HK-2 (cell line): Measurements from ENCODE around the gene PPP6R1.

Experiments
- DNase-seq: peaks from one replicate; pipeline ENCODE4 v3.0.0-alpha.2; 2018; ENCODE audit not compliant: unreplicated experiment

PPP6R1 gene

DNA sequence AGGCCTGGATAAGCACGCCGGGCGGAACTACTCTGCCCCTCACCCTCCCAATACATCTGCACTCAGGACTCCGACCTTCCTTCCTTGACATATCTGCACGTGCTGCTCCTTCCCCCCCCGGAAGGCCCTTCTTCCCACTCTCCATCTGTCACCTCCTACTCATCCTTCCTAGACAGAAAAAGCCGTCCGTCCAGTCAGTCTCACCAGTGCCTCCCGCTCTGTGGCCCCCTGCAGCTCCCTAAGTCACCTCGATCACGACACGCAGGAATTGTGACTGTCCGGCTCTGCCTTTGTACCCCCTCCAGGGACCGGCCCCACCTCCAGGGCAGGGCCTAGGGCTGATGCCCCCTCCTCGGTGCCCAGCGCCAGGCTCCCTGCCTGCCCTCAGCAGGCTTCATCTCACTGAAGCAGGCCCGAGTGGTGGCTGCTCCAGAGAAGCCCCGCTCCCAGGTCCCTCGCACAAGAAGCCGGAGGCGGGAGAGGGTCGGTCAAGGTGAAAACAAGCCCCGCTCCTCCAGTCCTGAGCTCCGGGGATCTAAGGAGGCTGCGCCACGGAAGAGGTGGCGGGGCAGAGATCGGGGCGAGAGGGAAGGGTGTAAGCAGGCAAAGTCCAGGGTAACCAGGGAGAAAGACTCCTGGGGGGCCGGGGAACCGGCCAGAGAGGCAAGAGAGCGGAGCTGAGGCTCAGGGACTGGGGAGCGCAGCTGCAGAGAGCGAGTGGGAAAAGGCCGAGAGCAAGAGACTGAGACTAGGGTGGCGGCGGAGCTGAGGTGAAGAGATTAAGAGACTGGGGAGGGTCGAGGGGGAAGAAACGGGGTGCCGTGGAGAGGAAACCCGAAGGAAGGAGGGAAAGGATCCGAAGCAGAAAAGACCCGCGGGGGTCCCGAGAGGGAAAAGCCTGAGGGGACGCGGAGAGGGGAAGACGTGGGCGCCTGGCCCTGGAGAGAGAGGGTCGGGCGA, 1.1 kb downstream of the PPP6R1 start:
- DNase-seq: peak; percentile 28

DNA sequence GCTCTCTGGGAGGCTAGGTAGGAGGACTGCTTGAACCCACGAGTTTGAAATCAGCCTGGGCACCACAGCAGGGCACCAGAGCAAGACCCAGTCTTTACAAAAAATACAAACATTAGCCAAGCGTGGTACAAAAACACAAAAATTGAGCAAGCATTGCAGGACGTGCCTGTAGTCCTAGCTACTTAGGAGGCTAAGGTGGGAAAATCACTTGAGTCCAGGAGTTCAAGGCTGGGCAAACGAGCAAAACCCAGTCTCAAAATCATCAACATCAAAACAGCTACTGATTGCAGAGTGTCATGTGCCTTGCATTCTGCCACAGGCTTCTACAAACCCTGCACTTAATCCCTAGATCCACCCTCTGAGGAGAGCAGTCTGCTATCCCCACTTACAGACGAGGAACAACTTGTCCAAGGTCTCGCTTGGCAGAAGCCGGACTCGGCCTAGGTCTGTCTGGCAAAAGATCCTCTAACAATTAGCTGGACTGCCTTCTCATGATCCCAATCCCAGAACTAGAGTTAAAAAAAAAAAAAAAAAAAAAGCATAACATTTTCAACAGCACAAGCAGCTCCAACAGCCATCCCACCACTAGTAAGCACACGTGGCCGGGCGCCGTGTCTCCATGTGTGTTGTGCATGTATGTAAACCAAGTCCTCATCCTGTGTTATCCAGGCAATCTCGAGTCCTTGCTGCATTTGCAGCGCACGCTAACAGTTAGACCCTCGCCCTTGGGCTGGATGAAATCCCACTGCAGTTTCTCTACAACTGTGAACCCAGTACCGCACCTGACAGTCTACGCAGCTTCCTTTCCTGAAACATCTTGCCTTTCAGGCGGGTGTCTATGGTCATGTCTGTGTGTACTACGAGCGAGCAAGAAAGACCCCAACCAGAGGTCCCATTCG, 2.0 kb downstream of the PPP6R1 start:
- no peak for DNase-seq

DNA sequence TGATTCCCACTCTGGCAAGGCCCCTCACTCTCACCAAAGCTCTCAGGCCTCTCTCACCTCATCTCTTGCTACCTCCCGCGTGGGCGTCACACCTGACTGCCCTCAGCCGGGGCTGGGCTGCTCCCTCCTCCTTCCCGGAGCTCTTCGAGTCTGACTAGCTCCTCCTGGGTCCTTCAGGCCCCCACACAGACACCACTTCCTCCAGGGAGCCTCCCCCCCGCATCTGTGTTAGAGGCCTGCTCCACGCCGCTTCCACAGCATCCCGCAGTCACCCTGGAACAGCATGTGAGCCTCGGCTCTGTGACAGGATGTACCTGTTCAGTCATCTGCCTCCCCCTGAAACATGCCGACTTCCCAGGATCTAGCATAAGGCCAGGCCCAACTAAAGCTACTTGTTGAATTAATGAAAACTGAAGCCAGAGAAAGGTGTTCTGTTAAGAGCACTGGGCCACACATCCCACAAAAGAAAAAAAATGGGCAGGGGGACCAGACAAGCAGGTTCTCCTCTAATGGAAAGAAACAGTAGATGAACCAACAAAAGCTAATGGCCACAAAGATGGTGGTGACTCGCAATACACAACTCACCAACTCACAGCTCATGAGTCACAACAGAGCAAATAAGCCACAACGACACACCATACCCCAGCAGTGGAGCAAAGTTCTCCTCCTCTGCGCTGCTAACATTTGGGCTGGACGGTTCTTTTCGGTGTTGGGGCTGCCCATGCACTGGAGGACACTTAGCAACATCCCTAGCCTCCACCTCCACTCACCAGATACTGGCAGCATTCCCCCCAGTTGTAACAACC, 3.0 kb downstream of the PPP6R1 start:
- DNase-seq: peak; percentile 66

DNA sequence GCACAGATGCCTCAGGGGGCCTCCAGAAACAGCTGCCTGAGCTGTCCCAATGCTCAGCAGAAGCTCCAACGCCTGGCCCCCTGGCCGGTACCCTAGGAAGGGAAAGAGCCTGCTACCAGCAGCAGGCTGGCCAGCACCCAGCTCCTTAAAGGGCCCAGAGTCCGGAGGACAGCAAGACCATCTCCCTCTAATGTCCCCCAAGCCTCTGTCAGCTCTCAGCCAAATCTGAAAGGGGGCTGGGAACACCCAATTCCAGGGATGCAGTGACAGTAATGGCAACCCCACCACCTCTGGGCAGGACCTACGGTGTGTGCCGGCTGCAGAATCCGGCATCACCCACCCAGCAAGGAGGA, 4.2 kb downstream of the PPP6R1 start:
- no peak for DNase-seq

DNA sequence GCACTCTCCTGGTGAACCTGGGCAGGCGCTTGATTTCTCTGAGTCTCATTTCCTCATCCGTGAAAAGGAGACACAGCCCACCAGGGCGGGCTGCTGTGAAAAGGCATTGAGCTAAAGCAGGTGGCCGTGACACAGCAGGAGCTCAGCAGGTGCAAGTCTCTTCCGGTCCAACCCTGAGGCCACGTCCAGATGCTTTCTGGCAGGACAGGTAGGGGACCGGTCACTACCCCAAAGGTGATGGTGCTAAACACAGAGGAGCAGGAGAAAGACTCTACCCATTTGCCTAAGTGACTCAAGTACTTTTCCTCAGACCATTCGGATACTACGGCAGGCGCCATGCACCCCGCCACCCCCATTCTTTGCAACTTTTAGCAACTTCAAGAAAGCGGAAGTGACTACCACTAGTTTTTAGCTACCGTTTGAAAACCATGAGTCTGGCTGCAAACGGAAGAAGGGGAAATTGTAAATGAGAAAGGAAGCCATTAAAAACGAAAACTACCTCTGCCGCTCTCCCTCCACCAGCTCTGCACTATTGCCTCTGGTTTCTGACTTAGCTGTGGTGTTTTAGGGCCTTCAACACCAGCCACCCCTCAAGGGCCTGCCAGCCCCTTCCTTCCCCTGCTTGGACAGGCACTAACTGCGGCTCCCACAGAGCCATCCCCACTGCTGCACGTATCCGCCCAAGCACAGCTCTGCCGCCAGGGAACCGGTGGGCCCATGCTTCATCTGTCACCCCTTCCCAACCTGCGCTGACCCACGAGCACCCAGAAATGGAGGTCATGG, 4.8 kb downstream of the PPP6R1 start:
- no peak for DNase-seq

DNA sequence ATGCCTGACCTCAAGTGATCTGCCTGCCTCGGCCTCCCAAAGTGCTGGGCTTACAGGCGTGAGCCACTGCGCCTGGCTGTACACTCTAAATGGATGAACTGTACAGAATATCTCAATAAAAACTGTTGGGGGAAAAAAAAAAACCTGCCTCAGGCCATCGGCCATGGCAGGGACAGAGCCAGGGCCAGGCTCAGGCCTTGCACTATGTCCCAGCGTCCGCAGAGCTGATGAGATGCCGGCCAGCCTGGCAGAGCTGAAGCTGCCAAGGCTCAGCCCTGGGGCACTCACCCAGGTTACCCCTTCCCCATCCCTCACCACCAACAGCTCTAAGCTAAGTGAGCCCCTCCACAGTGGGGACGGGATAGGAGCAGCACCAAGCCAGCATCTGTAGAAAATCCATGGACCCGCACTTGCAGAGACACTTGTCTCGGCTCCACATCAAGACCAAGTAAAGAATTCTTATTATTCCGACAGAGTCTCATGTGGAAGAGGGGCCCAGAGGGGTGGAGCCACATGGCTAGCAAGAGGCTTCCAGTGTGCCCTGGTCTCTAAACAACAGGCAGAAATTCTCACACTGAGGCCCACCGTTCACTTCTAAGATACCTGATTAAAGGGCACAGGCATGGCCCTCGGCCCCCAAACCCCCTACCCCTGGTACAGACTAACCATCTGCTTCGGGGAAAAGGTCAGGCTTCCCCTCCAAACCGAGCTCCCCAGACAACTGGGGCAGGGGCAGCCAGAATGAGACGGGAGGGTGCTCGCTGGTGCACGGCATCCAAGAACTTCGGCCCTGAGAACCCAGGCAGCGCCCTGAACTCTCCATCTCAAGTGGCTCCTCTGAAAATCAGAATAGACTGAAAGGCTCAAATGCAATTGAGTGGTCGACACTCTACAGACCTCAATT, 5.8 kb downstream of the PPP6R1 start:
- DNase-seq: no peak

DNA sequence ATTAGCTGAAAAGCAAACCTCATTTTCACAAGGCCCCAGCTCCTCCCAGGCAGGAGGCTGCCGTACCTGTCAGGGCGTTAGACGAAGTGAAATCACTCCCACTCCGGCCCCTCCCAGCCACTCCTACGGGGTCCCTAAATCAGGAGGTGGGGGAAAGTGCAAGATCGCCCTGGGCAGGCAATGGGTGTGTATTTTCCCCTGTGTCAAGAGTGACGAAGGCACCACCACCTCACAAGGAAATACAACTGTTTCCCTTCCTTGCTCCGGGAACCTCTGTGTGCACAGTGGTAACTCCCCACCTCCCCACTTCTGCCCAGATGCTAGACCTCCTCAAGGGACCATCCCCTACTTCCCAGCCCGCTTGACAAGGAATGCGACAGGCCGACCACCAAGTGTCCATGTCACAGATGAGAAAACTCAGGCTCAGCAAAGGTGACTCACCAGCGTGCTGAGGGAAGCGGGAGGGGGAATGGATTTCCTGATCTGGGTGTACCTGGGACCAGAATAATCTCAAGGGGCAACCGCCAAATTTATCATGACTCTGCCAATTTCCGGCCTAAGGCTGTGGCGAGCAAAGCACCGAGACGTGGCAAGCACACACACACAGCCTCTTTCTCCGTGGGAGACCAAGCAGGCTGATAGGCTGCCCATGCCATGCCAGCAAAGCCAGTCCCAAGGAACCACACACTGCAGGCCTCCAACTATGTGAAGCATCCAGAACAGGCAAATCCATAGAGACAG, 7.3 kb downstream of the PPP6R1 start:
- DNase-seq: peak; percentile 80

DNA sequence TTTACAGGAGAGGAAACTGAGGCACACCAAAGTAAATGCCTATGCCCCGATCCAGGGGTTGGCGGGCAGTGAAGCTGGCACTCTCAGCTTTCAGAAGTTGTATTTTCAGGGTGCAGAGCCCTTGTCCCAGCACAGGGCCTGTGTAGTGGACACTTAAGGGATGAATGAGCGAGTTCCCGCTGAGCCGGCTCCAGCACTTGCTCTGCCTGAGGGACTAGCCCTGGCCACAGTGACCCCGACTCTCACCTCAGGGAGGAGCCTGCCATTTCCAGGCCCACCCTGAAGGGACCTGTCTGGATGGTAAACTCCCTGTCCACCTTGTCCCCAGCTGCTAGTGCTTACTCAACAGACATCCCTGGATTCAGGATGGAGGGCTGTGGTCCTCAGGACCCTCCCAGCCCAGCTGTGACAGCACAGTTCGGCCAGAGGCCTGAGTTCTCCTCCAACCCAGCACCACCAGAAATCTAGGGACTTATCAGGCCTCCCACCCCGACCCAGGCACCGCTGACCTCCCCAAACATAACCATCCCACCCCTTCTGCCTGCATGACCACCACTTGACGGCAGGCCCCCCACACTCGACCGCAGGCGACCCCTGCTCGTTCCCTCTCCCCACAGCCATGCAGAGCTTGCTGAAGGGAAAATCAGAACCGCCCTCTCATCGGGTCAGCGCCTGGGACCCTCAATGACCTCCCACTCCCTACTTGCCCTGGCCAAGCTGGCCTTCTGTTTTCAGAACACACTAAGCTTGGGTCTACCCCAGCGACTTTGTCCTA, 8.4 kb downstream of the PPP6R1 start:
- no peak for DNase-seq

DNA sequence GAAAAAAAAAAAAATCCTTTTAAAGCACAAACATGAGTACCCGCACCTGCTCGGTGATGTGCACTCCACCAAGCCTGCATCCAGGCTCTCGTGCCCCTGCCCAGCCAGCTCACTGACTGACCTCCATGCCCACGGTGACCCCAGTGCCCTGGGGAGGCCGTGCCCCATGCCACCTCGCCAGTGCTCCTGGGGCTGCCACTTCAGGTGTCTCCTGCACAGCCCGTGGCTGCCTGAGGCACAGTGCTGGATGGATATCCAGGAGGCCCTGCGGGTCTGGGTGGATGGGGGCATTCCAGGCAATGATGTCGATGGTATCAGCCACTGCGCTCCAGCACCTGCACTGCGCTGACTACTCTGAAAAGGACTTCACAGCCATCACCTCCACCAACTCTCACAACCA, 9.0 kb downstream of the PPP6R1 start:
- no peak for DNase-seq

DNA sequence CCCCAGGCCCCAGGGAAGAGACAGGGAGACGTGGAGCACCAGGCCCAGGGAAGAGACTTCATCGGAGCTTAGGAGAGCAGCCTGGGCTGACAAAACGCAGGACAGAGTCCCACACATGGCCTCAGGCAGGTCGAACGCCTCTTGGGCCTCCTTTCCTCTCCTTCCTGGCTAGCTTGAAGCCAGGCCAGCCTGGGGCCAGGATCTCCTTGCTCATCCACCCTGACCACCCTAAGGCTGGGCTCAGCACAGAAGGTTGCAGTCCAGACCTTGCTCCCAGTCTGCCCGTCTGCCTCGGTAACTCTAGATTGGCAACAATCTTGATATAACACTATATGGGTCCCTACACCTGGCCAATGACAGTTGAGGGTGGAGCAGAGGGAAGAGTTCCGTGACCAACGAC, 10.1 kb downstream of the PPP6R1 start:
- no peak for DNase-seq

DNA sequence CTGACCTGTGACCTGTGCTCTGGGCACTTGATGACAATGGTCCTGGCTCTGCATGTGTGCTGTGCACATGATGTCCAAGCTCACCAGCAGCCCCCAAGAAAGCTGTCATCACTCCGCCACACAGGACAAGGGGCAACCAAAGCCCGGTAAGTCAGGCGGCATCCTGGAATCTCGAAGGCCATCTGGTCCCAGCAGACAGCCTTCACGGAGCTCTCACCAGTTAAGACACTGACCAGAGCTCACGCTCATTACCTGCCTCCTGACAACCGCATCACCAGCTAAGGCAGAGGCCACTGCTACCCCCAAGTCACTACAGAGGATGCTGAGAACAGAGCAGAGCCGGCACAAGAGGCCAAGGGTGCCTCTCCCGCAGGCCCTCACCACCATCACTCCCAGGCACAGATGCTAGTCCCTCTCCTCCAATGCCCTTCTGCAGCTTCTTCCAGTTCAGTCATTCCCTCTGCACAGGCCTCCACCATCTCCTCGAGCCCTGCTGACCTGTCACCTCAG, 10.6 kb downstream of the PPP6R1 start:
- DNase-seq: no peak

DNA sequence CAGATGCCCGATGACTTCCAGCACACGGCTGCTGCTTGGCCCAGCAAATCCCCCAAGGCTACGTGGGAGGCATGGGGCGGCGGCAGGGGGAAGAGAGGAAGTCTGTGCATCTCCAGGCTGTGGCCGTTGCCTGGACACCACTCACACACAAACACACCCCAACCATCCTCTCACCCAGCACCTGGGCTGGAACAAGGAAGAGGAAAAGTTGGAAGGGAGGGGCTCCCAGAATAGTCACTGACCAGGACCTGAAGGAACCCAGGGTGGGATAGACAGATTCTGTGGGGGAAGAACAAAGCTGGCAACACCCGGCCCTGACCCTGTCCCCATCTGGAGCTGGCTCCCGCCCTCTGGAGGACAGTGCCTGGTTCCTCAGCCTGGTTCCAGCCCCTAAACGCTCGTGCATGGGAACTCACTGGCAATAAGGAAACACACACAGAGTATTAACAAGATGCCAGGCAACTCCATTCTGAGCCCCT, 11.2 kb downstream of the PPP6R1 start:
- no peak for DNase-seq

DNA sequence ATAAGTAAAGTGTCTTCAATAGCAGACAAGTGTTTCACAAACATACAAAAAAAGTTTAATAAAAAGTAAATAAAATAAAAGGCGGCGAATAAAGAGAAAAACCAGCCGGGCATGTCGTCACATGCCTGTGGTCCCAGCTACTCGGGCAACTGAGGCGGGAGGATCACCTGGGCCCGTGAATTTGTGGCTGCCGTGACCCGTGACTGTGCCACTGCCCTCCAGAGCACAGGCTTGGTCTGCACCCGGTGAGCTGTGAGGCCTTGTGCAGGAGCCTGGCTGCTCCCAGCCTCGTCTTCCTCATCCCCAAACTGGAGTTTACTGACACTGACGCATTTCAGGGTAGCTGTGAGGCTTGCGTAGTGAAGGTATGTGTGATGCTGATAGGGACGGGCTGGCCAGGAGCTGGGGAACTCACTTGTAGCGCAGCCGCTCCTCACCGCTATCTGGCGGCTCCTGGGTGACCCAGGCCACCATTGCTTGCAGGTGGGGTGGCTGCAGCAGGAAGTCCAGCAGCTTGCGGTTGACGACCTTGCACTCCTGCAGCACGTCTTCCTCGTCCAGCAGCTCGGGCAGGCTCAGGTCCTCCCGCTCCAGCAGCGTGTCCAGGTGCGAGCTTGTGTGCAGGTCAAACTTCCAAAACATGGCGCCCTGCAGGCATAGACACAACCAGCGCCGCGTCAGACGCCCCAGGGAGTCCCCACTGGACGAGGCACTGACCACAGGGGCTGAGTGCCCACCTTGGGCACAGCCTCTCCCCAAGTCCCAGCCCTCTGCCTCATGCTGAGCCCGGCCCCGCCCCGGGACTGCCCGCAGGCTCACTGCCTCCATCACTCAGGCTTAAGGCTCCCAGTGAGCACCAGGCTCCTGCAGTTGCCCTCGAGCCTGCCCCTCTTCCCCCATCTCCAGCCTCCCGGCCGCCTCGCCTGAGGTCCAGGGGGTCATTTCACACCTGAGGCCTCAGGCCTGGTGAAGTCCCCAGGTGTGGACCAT, 12.1 kb downstream of the PPP6R1 start:
- no peak for DNase-seq

DNA sequence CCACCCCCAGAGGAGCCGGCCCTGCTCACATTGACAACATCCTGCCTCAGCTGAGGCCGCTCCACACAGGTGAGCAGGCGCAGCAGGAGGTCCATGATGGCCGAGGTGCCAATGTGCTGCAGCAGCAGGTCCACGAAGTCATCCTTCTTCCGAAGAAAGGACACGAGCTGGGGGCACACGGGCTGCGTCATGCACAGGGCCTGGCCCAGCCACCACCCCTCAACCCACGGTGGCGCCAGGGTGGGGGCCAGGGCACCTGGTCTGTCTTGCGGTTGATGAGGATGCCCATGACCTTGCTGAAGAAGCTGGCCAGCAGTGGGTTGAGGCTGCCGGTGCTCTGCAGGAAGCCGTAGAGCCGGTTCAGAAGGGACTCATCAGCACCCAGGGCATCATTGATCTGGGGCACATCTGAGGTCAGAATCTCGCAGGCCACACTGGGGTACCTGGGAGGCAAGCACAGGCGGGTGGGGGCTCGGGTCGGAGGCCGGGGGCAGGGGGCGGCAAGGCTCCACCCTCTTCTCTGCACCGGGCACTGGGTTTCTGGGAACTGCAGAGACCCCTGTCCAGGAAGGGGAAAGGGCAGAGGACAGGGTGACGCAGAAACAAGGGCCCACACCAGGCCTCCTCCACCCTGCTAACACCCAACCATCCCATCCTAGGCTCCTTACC, 13.4 kb downstream of the PPP6R1 start:
- no peak for DNase-seq

DNA sequence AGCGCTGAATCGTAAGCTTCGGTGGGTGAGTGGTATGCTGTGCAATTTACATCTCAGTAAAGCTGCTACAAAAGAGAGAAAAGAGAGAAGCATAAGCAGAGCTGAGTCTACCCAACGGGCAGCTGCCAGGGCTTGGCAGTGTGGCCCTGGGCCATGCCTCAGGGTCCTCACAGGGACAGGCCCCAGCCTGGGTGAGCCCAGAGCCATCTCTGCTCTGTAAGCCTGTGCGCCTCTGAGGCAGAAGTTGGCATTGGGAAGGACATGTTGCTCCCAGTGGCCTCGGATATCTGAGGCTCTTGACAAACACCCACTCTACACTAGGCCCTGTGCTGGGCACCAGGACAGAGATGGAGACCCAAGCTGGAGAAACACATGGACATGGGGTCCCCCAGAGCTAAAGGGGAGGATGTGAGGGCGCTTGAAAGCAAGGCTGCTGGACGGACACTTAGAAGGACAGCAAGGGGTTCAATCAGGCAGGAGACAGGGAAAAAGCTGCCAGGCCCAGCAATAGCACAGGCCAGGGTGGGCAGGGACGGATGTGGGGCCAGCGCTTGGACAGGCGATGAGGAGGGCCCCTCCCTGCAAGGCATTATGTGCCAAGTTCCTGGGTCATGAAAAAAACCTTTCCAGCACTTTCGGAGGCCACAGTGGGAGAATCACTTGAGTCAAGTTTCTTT, 14.7 kb downstream of the PPP6R1 start:
- no peak for DNase-seq

DNA sequence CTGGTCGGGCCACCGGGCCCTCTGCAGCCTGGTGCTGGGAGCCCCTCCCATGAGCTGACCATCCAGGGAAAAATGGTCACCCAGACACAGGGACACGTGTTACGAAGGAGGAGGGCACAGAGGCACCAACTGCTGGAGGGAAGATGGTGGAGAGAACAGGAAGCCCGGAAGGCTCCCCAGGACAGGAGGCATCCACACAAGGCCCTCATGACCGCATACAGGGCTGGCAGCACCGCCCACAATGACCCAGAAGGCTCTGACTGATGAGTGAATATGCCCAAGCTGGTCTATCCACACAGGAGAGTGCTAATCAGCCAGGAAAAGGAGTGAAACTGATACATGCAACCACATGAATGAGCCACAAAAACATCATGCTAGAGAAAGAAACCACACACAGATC, 16.3 kb downstream of the PPP6R1 start:
- no peak for DNase-seq
